ENCODE results near the gene SETD5. TPM values are rescaled to one million over a fixed set of nuclear protein-coding genes. Genes with fewer than 3 reads are reported as not detected.

SETD5 gene
- total RNA-seq = 10 to 100 TPM; 89.1 to 91.3 TPM

GRCh38 chr3:9397332-9397905, at the start of gene SETD5:
Gene SETD5 (plus strand): TSS chr3:9397615. CDS start chr3:9428939, 31,324 bp downstream.
- DNase-seq = peak; percentile 98
- Histone ChIP-seq H3K4me1 (peaks cover 22% of the 10 kb centered on the region), H3K27me3 (no peaks in the 10 kb centered on the region), H3K27ac (peak within 1 kb of the TSS; percentile 99), H3K4me3 (peak within 1 kb of the TSS; percentile 65), H3K9ac (ENCODE audit: low read depth in 2 of 2, low read length in 2 of 2) (peak within 1 kb of the TSS; percentile 100), H3K9me3 (no peaks in the 10 kb centered on the region), H3K36me3 (no peaks in the 10 kb centered on the region)
- intact Hi-C loops (cut with DNase I) = no loop called here
- TF ChIP-seq CTCF (IDR thresholded peaks at IDR 0.05) = no peak

- intact Hi-C loops (cut with DNase I) = no loop called here
- Histone ChIP-seq H3K9me3 (no peaks in the 10 kb centered on the region), H3K27ac (no peak overlapping the region), H3K4me3 (no peak overlapping the region), H3K27me3 (no peaks in the 10 kb centered on the region), H3K9ac (ENCODE audit: low read depth in 2 of 2, low read length in 2 of 2) (no peak overlapping the region), H3K4me1 (peaks cover 9% of the 10 kb centered on the region), H3K36me3 (no peaks in the 10 kb centered on the region)
- DNase-seq = no peak
- no peak for TF ChIP-seq CTCF (IDR thresholded peaks at IDR 0.05)
These were observed 49.5 kb upstream of the SETD5 start for GRCh38 chr3:9347887-9348286.

- Histone ChIP-seq H3K27me3 (no peaks in the 10 kb centered on the region), H3K9me3 (no peaks in the 10 kb centered on the region), H3K4me1 (peaks cover 5% of the 10 kb centered on the region), H3K4me3 (no peak overlapping the region), H3K36me3 (no peaks in the 10 kb centered on the region), H3K27ac (no peak overlapping the region), H3K9ac (ENCODE audit: low read depth in 2 of 2, low read length in 2 of 2) (no peak overlapping the region)
- intact Hi-C loops (cut with DNase I) = loop anchor here (10.0 kb wide), 1 partner anchor 305 kb away; no protein-coding TSS in a partner anchor
- TF ChIP-seq CTCF (IDR thresholded peaks at IDR 0.05) = no peak
- no peak for DNase-seq
These were observed 47.9 kb upstream of the SETD5 start for GRCh38 chr3:9349321-9350117.

GRCh38 chr3:9351709-9352126, 45.7 kb upstream of the SETD5 start:
- no peak for DNase-seq
- intact Hi-C loops (cut with DNase I) = loop anchor here (10.0 kb wide), 1 partner anchor 303 kb away; no protein-coding TSS in a partner anchor
- peaks cover 5% of the 10 kb centered on the region for H3K4me1 ChIP-seq

More at GRCh38 chr3:9351709-9352126, 45.7 kb upstream of the SETD5 start:
- H3K27ac ChIP-seq = peak overlapping the region; percentile 75
- no peaks in the 10 kb centered on the region for H3K36me3 ChIP-seq
- H3K9ac ChIP-seq (ENCODE audit: low read depth in 2 of 2, low read length in 2 of 2) = no peak overlapping the region
- H3K27me3 ChIP-seq = no peaks in the 10 kb centered on the region
- TF ChIP-seq CTCF (IDR thresholded peaks at IDR 0.05) = no peak
- H3K9me3 ChIP-seq = no peaks in the 10 kb centered on the region
- no peak overlapping the region for H3K4me3 ChIP-seq
